HepG2 (cell line): ENCODE measurements around the gene GNG12. TPM values are rescaled to one million over a fixed set of nuclear protein-coding genes. Genes with fewer than 3 reads are reported as not detected.

Source experiments
- ATAC-seq: fragments of 200-7000 bp; cut with Tn5 transposase; 3 replicates; pipeline ENCODE4 v1.9.1; 2020; ENCODE audit warnings: mild to moderate bottlenecking, moderate library complexity
- BruUV-seq: library from RNA; stranded (reverse); fragments of 400-500 nt; replicated peaks from 2 replicates; lab custom pipeline; 2021; lab: Mats Ljungman, UMichigan
- CTCF ChIA-PET: fragments of 300-600 bp; formaldehyde crosslinking; extraction: SDS; loops from one replicate; lab custom pipeline; 2021; ENCODE audit warnings: low total read pairs, inconsistent platforms, low intra/inter-chr PET ratio; lab: Yijun Ruan, JAX
- POLR2A ChIA-PET: fragments of 350-600 bp; sonication (Branson Sonifier 250); formaldehyde crosslinking; loops from one replicate; lab custom pipeline; 2020; ENCODE audit warnings: antibody characterized with exemption, inconsistent platforms; lab: Yijun Ruan, JAX
- DNase-seq: peaks from one replicate; pipeline ENCODE4 v3.0.0-alpha.2; 2015; ENCODE audit warnings: low spot score
- FAIRE-seq: peaks from 3 replicates; lab custom pipeline; 2011; peaks lifted over from hg19 to GRCh38; lab: Jason Lieb, UNC
- H2AFZ ChIP-seq: one replicate; pipeline ENCODE4 v1.6.1; 2011; ENCODE audit warnings: low read length, inconsistent platforms
- H3K27ac ChIP-seq: fragments of 300-600 bp; 3 replicates; pipeline ENCODE4 v1.8.0; 2011; ENCODE audit warnings: mixed run types, mild to moderate bottlenecking, mixed read lengths, low read length, inconsistent platforms; ENCODE audit not compliant: insufficient read depth; ENCODE audit errors: extremely low read length
- H3K27me3 ChIP-seq, 2 experiments: fragments of 200-600 bp in 1 of 2; 2 replicates in 1 of 2; 3 replicates in 1 of 2; pipeline versions ENCODE4 v1.6.0 to v1.8.0; 2011; ENCODE audit warnings: low read length in 2 of 2, mild to moderate bottlenecking in 2 of 2, moderate library complexity in 2 of 2, inconsistent platforms in 1 of 2; ENCODE audit not compliant: insufficient read depth in 2 of 2, control insufficient read depth in 1 of 2
- H3K36me3 ChIP-seq, 2 experiments: fragments of 200-600 bp in 1 of 2; replicated peaks in 1 of 2; 2 replicates in 1 of 2; 3 replicates in 1 of 2; pipeline versions ENCODE4 v1.5.1 to v1.8.0; 2011; ENCODE audit warnings: low read length in 2 of 2, inconsistent platforms in 1 of 2; ENCODE audit not compliant: insufficient read depth in 2 of 2, control insufficient read depth in 1 of 2
- H3K4me1 ChIP-seq: 2 replicates; pipeline ENCODE4 v1.5.1; 2012; ENCODE audit warnings: low read length, inconsistent platforms; ENCODE audit not compliant: insufficient read depth
- H3K4me2 ChIP-seq: 2 replicates; pipeline ENCODE4 v1.6.0; 2011; ENCODE audit warnings: low read depth, low read length, inconsistent platforms
- H3K4me3 ChIP-seq, 3 experiments: fragments of 200-600 bp in 1 of 3; sonication (generic), shearing (Covaris generic) in 1 of 3; replicated peaks in 1 of 3; 2 replicates each; pipeline ENCODE4 v1.5.1; 2011 to 2016; ENCODE audit warnings: low read length in 3 of 3, inconsistent platforms in 2 of 3, low read depth in 2 of 3, mild to moderate bottlenecking in 2 of 3, control low read depth in 1 of 3, mixed read lengths in 1 of 3; ENCODE audit not compliant: insufficient read depth in 1 of 3
- H3K79me2 ChIP-seq: one replicate; pipeline ENCODE4 v1.6.1; 2011; ENCODE audit warnings: low read length, inconsistent platforms; ENCODE audit not compliant: insufficient read depth
- H3K9ac ChIP-seq: 2 replicates; pipeline ENCODE4 v1.6.0; 2011; ENCODE audit warnings: mild to moderate bottlenecking, low read depth, low read length, inconsistent platforms; ENCODE audit not compliant: insufficient read depth
- H3K9me3 ChIP-seq: 2 replicates; pipeline ENCODE4 v1.5.1; 2012; ENCODE audit warnings: mild to moderate bottlenecking, low read length
- H4K20me1 ChIP-seq: 2 replicates; pipeline ENCODE4 v1.6.0; 2011; ENCODE audit warnings: inconsistent platforms, mild to moderate bottlenecking, low read length, moderate library complexity; ENCODE audit not compliant: insufficient read depth
- ARID2 ChIP-seq: sonication (generic); formaldehyde crosslinking; IDR thresholded peaks from 2 replicates; pipeline ENCODE4 v1.8.1; 2022; ENCODE audit warnings: mild to moderate bottlenecking, missing genetic modification reagents, borderline replicate concordance
- CEBPB ChIP-seq: IDR thresholded peaks from 2 replicates; pipeline ENCODE4 v1.6.1; 2011; ENCODE audit warnings: low read depth, low read length, improper control_type of control experiment, borderline replicate concordance
- CREB3 ChIP-seq: sonication (generic); formaldehyde crosslinking; IDR thresholded peaks from 2 replicates; pipeline ENCODE4 v1.5.0; 2020; ENCODE audit warnings: missing genetic modification reagents
- DNMT1 ChIP-seq: sonication (generic); formaldehyde crosslinking; IDR thresholded peaks from 2 replicates; pipeline ENCODE4 v1.5.1; 2020; ENCODE audit warnings: mild to moderate bottlenecking, missing genetic modification reagents
- HDAC1 ChIP-seq: sonication (generic); formaldehyde crosslinking; IDR thresholded peaks from 2 replicates; pipeline ENCODE4 v1.5.1; 2020; ENCODE audit warnings: mild to moderate bottlenecking, missing genetic modification reagents
- HMGA1 ChIP-seq: sonication (generic); formaldehyde crosslinking; conservative IDR thresholded peaks from 2 replicates; pipeline ENCODE4 v1.4.0; 2020; ENCODE audit warnings: missing genetic modification reagents
- IKZF5 ChIP-seq: IDR thresholded peaks from 2 replicates; pipeline ENCODE4 v1.6.1; 2018; ENCODE audit warnings: missing genetic modification reagents, mild to moderate bottlenecking, missing compliant biosample characterization
- KDM5A ChIP-seq: fragments of 200-600 bp; sonication (generic); IDR thresholded peaks from 2 replicates; pipeline ENCODE4 v1.7.0; 2018; ENCODE audit warnings: antibody characterized with exemption, mild to moderate bottlenecking, low read length, borderline replicate concordance
- MAFG ChIP-seq: sonication (generic); formaldehyde crosslinking; IDR thresholded peaks from 2 replicates; pipeline ENCODE4 v1.5.1; 2020; ENCODE audit warnings: mild to moderate bottlenecking, missing genetic modification reagents
- MBD4 ChIP-seq: IDR thresholded peaks from 2 replicates; pipeline ENCODE4 v1.6.1; 2012; ENCODE audit warnings: low read length, inconsistent platforms, borderline replicate concordance
- NCOA5 ChIP-seq: sonication (generic); formaldehyde crosslinking; IDR thresholded peaks from 2 replicates; pipeline ENCODE4 v1.4.0; 2020; ENCODE audit warnings: missing genetic modification reagents
- NONO ChIP-seq, 2 experiments: fragments of 450-650 bp in 1 of 2; sonication (generic) in 1 of 2; formaldehyde crosslinking in 1 of 2; IDR thresholded peaks in 1 of 2; conservative IDR thresholded peaks in 1 of 2; 2 replicates each; pipeline versions ENCODE4 v1.6.1 to v1.8.0; 2017 to 2022; ENCODE audit warnings: mild to moderate bottlenecking in 1 of 2, missing genetic modification reagents in 1 of 2, moderate library complexity in 1 of 2
- REPIN1 ChIP-seq: sonication (generic); formaldehyde crosslinking; IDR thresholded peaks from 2 replicates; pipeline ENCODE4 v1.8.0; 2022; ENCODE audit warnings: missing genetic modification reagents, low read depth, mild to moderate bottlenecking, borderline replicate concordance
- ZNF350 ChIP-seq: sonication (generic); formaldehyde crosslinking; IDR thresholded peaks from 2 replicates; pipeline ENCODE4 v1.4.0; 2020; ENCODE audit warnings: mild to moderate bottlenecking, low read depth, missing genetic modification reagents, borderline replicate concordance
- ZNF501 ChIP-seq: sonication (generic); formaldehyde crosslinking; IDR thresholded peaks from 2 replicates; pipeline ENCODE4 v1.5.1; 2020; ENCODE audit warnings: mild to moderate bottlenecking, moderate library complexity, missing genetic modification reagents
- ZNF513 ChIP-seq: sonication (generic); formaldehyde crosslinking; conservative IDR thresholded peaks from 2 replicates; pipeline ENCODE4 v1.5.0; 2020; ENCODE audit warnings: missing genetic modification reagents
- ZNF570 ChIP-seq: sonication (generic); formaldehyde crosslinking; IDR thresholded peaks from 2 replicates; pipeline ENCODE4 v1.4.0; 2020; ENCODE audit warnings: mild to moderate bottlenecking, missing genetic modification reagents, borderline replicate concordance
- ZNF670 ChIP-seq: sonication (generic); formaldehyde crosslinking; IDR thresholded peaks from 2 replicates; pipeline ENCODE4 v1.8.0; 2022; ENCODE audit warnings: mild to moderate bottlenecking, missing genetic modification reagents, borderline replicate concordance
- ZSCAN31 ChIP-seq: sonication (generic); formaldehyde crosslinking; IDR thresholded peaks from 2 replicates; pipeline ENCODE4 v1.5.0; 2020; ENCODE audit warnings: low read depth, mild to moderate bottlenecking, missing genetic modification reagents
- WGBS: methylation state at CpG from one replicate; pipeline ENCODE4 v1.1.6; 2017; ENCODE audit warnings: low lambda C conversion rate; 5-methylcytosine and 5-hydroxymethylcytosine counted together
- in situ Hi-C: cut with HindIII; loops from 2 replicates; pipeline ENCODE4 v1.10.0; 2017; ENCODE audit warnings: low pct_unique_long_range_greater_than_20kb; ENCODE audit not compliant: extremely low pct_ligation_motif_present
- intact Hi-C: fragments of 100-400 bp; cut with micrococcal nuclease; formaldehyde crosslinking; loops from one replicate; pipeline ENCODE4 v1.10.0; 2022; ENCODE audit not compliant: unreplicated experiment
- polyA plus RNA-seq, 8 experiments: library from polyadenylated mRNA; depleted of rRNA in 3 of 8; stranded (reverse) in 7 of 8; unstranded in 1 of 8; fragments of >200 nt; fragmentation: Illumina TruSeq in 4 of 8; extraction: Trizol in 4 of 8; gene quantifications; 2 replicates each; pipeline versions ENCODE4 v1.2.1 to v1.2.3, GENCODE V29; 2011 to 2016; ENCODE audit warnings: low read depth in 4 of 8, missing spikeins in 1 of 8, mixed read lengths in 1 of 8; ENCODE audit not compliant: insufficient read depth in 1 of 8
- total RNA-seq, 5 experiments: library from RNA; depleted of rRNA; stranded (reverse); fragments of >200 nt; fragmentation: Illumina TruSeq; extraction: Trizol; gene quantifications; 2 replicates each; pipeline ENCODE4 v1.2.3, GENCODE V29; 2016; ENCODE audit warnings: low read depth in 1 of 5
- TF ChIP-seq, protein P1 (sequence below): sonication (generic); formaldehyde crosslinking; IDR thresholded peaks from 2 replicates; pipeline ENCODE4 v1.4.0; 2020; ENCODE audit warnings: mild to moderate bottlenecking, missing genetic modification reagents

The GNG12 gene
- total and polyA plus RNA-seq, 2 of the 13 experiments (the other 11 are each of a cell fraction or from before 2014, with no cell fraction given) = 0.11 TPM

GRCh38 chr1:67863637-67864036, 30.4 kb upstream of the GNG12 start:
- Histone ChIP-seq H3K9ac (no peak overlapping the region), H3K27ac (no peak overlapping the region), H3K79me2 (no peaks in the 10 kb centered on the region), H4K20me1 (no peaks in the 10 kb centered on the region), H3K4me2 (no peak overlapping the region), H3K4me1 (no peaks in the 10 kb centered on the region), H3K4me3 (no peak overlapping the region), H3K9me3 (no peaks in the 10 kb centered on the region), H3K27me3 (no peaks in the 10 kb centered on the region), H3K36me3 (no peaks in the 10 kb centered on the region), H2AFZ (no peak overlapping the region)
- WGBS = 8% methylated on average over 2 of the region's 2 CpGs
- TF ChIP-seq, protein P1, sequence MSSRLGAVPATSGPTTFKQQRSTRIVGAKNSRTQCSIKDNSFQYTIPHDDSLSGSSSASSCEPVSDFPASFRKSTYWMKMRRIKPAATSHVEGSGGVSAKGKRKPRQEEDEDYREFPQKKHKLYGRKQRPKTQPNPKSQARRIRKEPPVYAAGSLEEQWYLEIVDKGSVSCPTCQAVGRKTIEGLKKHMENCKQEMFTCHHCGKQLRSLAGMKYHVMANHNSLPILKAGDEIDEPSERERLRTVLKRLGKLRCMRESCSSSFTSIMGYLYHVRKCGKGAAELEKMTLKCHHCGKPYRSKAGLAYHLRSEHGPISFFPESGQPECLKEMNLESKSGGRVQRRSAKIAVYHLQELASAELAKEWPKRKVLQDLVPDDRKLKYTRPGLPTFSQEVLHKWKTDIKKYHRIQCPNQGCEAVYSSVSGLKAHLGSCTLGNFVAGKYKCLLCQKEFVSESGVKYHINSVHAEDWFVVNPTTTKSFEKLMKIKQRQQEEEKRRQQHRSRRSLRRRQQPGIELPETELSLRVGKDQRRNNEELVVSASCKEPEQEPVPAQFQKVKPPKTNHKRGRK (CRISPR knock-in tag) = no peak
- no peak for TF ChIP-seq KDM5A
- TF ChIP-seq MBD4 = no peak
- no peak for TF ChIP-seq HMGA1 (CRISPR knock-in tag)
- TF ChIP-seq REPIN1 (CRISPR knock-in tag) = no peak
- no peak for TF ChIP-seq CREB3 (CRISPR knock-in tag)
- TF ChIP-seq ARID2 = no peak
- no peak for TF ChIP-seq NCOA5
- no peak for TF ChIP-seq HDAC1
- TF ChIP-seq ZNF513 (CRISPR knock-in tag) = no peak
- TF ChIP-seq IKZF5 (CRISPR knock-in tag) = no peak
- no peak for TF ChIP-seq ZSCAN31 (CRISPR knock-in tag)
- TF ChIP-seq ZNF670 (CRISPR knock-in tag) = no peak
- TF ChIP-seq MAFG (CRISPR knock-in tag) = no peak
- TF ChIP-seq NONO (IDR thresholded peaks at IDR 0.05) = no peak
- TF ChIP-seq NONO (CRISPR knock-in tag; conservative IDR thresholded peaks at IDR 0.05) = no peak
- no peak for TF ChIP-seq ZNF570 (CRISPR knock-in tag)
- TF ChIP-seq CEBPB = no peak
- no peak for TF ChIP-seq ZNF501
- no peak for TF ChIP-seq DNMT1
- TF ChIP-seq ZNF350 (CRISPR knock-in tag) = no peak
- BruUV-seq = no TSS peak
- ChIA-PET POLR2A (no interaction called here), CTCF (no interaction called here)
- intact Hi-C loops (no loop called here), in situ Hi-C loops (no loop called here)
- no peak for ATAC-seq
- DNase-seq = no peak
- FAIRE-seq = no peak
